GM23338 (cell line): Measurements from ENCODE around the gene TSHZ3. TPM values are rescaled to one million over a fixed set of nuclear protein-coding genes. Genes with fewer than 3 reads are reported as not detected.

Experiments used
- ATAC-seq: fragments of 200-7000 bp; cut with Tn5 transposase; 3 replicates; pipeline ENCODE4 v1.9.1; 2020
- DNase-seq: peaks from one replicate; pipeline ENCODE4 v3.0.0-alpha.2; 2015; ENCODE audit warnings: low spot score
- H2AFZ ChIP-seq: fragments of 200-600 bp; sonication (generic); 2 replicates; pipeline ENCODE4 v1.8.0; 2016; ENCODE audit warnings: antibody characterized with exemption, mild to moderate bottlenecking, moderate library complexity
- H3F3A ChIP-seq: fragments of 200-600 bp; sonication (generic); replicated peaks from 2 replicates; pipeline ENCODE4 v1.8.0; 2017; ENCODE audit warnings: antibody characterized with exemption, mixed run types, low read depth
- H3K27ac ChIP-seq: fragments of 200-600 bp; sonication (generic); 2 replicates; pipeline ENCODE4 v1.6.1; 2016; ENCODE audit warnings: low read depth
- H3K27me3 ChIP-seq: fragments of 200-600 bp; sonication (generic); 2 replicates; pipeline ENCODE4 v1.8.0; 2016; ENCODE audit warnings: mild to moderate bottlenecking, mixed run types, moderate library complexity; ENCODE audit not compliant: insufficient read depth
- H3K36me3 ChIP-seq: fragments of 200-600 bp; sonication (generic); 2 replicates; pipeline ENCODE4 v1.8.0; 2016; ENCODE audit warnings: mild to moderate bottlenecking; ENCODE audit not compliant: insufficient read depth
- H3K4me1 ChIP-seq: fragments of 200-600 bp; sonication (generic); 2 replicates; pipeline ENCODE4 v1.8.0; 2016; ENCODE audit warnings: mild to moderate bottlenecking, moderate library complexity; ENCODE audit not compliant: insufficient read depth
- H3K4me2 ChIP-seq: fragments of 200-600 bp; sonication (generic); 2 replicates; pipeline ENCODE4 v1.7.1; 2017; ENCODE audit warnings: mixed run types
- H3K4me3 ChIP-seq: fragments of 200-600 bp; sonication (generic); 2 replicates; pipeline ENCODE4 v1.6.1; 2016; ENCODE audit warnings: mixed run types
- H3K79me2 ChIP-seq: fragments of 200-600 bp; sonication (generic); replicated peaks from 2 replicates; pipeline ENCODE4 v1.8.0; 2017; ENCODE audit warnings: mild to moderate bottlenecking; ENCODE audit not compliant: insufficient read depth
- H3K9me2 ChIP-seq: fragments of 200-600 bp; sonication (generic); 2 replicates; pipeline ENCODE4 v1.8.0; 2017; ENCODE audit not compliant: insufficient read depth
- H4K20me1 ChIP-seq: fragments of 200-600 bp; sonication (generic); replicated peaks from 2 replicates; pipeline ENCODE4 v1.8.0; 2017; ENCODE audit warnings: mild to moderate bottlenecking; ENCODE audit not compliant: insufficient read depth
- H3K27ac Mint-ChIP-seq: 2 replicates; pipeline ENCODE4 v1.8.0; 2020; ENCODE audit warnings: inconsistent platforms, mild to moderate bottlenecking, moderate library complexity, mixed read lengths
- H3K27me3 Mint-ChIP-seq: 3 replicates; pipeline ENCODE4 v1.8.0; 2022; ENCODE audit warnings: low read depth, mild to moderate bottlenecking, moderate library complexity, mixed read lengths, inconsistent platforms; ENCODE audit not compliant: insufficient read depth, poor library complexity
- H3K36me3 Mint-ChIP-seq: 3 replicates; pipeline ENCODE4 v1.8.0; 2021; ENCODE audit warnings: low read depth, mild to moderate bottlenecking, inconsistent platforms, moderate library complexity, mixed read lengths
- H3K4me1 Mint-ChIP-seq: 3 replicates; pipeline ENCODE4 v1.8.0; 2020; ENCODE audit warnings: mild to moderate bottlenecking, inconsistent platforms, mixed read lengths
- H3K4me3 Mint-ChIP-seq: 3 replicates; pipeline ENCODE4 v1.8.0; 2021; ENCODE audit warnings: moderate library complexity, mild to moderate bottlenecking, inconsistent platforms, mixed read lengths
- H3K9me3 Mint-ChIP-seq: 3 replicates; pipeline ENCODE4 v1.8.0; 2020; ENCODE audit warnings: moderate library complexity, mild to moderate bottlenecking, inconsistent platforms, mixed read lengths
- CTCF ChIP-seq, 2 experiments: fragments of 200-600 bp in 1 of 2; sonication (generic) in 1 of 2; conservative IDR thresholded peaks; 2 replicates each; pipeline versions ENCODE4 v1.5.1 to v1.6.1; 2016 to 2017; ENCODE audit warnings: antibody characterized with exemption in 2 of 2, low read depth in 2 of 2, mild to moderate bottlenecking in 2 of 2, moderate library complexity in 1 of 2
- EZH2 ChIP-seq: fragments of 200-600 bp; sonication (generic); IDR thresholded peaks from one replicate; pipeline ENCODE4 v1.8.0; 2017; ENCODE audit warnings: antibody characterized with exemption, mild to moderate bottlenecking, low read depth; ENCODE audit not compliant: unreplicated experiment
- EZH2phosphoT487 ChIP-seq: fragments of 200-600 bp; sonication (generic); IDR thresholded peaks from one replicate; pipeline ENCODE4 v1.8.1; 2018; ENCODE audit warnings: antibody characterized with exemption; ENCODE audit not compliant: unreplicated experiment
- JUNB ChIP-seq: IDR thresholded peaks from one replicate; pipeline ENCODE4 v1.6.1; 2016; ENCODE audit warnings: antibody characterized with exemption; ENCODE audit not compliant: unreplicated experiment
- NANOG ChIP-seq: IDR thresholded peaks from 2 replicates; pipeline ENCODE4 v1.6.1; 2016; ENCODE audit warnings: antibody characterized with exemption, borderline replicate concordance
- REST ChIP-seq: IDR thresholded peaks from one replicate; pipeline ENCODE4 v1.6.1; 2018; ENCODE audit warnings: antibody characterized with exemption; ENCODE audit not compliant: unreplicated experiment
- STAT1 ChIP-seq: IDR thresholded peaks from one replicate; pipeline ENCODE4 v1.6.1; 2016; ENCODE audit warnings: antibody characterized with exemption; ENCODE audit not compliant: unreplicated experiment
- ZNF114 ChIP-seq: fragments of 250-450 bp; sonication (Bioruptor Pico); IDR thresholded peaks from 2 replicates; pipeline ENCODE4 v1.5.0; 2020; ENCODE audit warnings: mild to moderate bottlenecking, moderate library complexity
- ZNF331 ChIP-seq: fragments of 250-450 bp; sonication (Bioruptor Pico); IDR thresholded peaks from 2 replicates; pipeline ENCODE4 v1.5.0; 2020; ENCODE audit warnings: low read depth, mild to moderate bottlenecking, moderate library complexity
- polyA plus RNA-seq: library from polyadenylated mRNA; unstranded; fragments of >200 nt; fragmentation: Nextera tagmentation; extraction: Ambion mirVana; gene quantifications from 2 replicates; pipeline ENCODE4 v1.2.1, GENCODE V29; 2016
- total RNA-seq: library from RNA; depleted of rRNA; stranded (reverse); fragments of >200 nt; shearing (Covaris generic); gene quantifications from 2 replicates; pipeline ENCODE4 v1.2.3, GENCODE V29; 2014

TSHZ3 gene
- total and polyA plus RNA-seq, 2 experiments from 2014 or later: 3.8 to 8.9 TPM

GRCh38 chr19:31270897-31271296, 78.3 kb downstream of the TSHZ3 start:
- ATAC-seq (no peak), DNase-seq (no peak)
- no peak overlapping the region for H3K27ac Mint-ChIP-seq
- H3F3A ChIP-seq: no peaks in the 10 kb centered on the region
- no peak overlapping the region for H2AFZ ChIP-seq
- no peak overlapping the region for H3K4me2 ChIP-seq
- H3K36me3 Mint-ChIP-seq: no peaks in the 10 kb centered on the region
- no peaks in the 10 kb centered on the region for H3K27me3 ChIP-seq
- peaks cover 10% of the 10 kb centered on the region for H3K27me3 Mint-ChIP-seq
- no peak for TF ChIP-seq REST
- TF ChIP-seq NANOG: no peak
- no peak for TF ChIP-seq CTCF (conservative IDR thresholded peaks at IDR 0.05; ENCODE audit: low read depth in 2 of 2)
- TF ChIP-seq EZH2: no peak
- TF ChIP-seq STAT1: no peak
- no peak for TF ChIP-seq ZNF114 (CRISPR knock-in tag)
- no peak for TF ChIP-seq ZNF331 (CRISPR knock-in tag)
- TF ChIP-seq JUNB: no peak
- no peak for TF ChIP-seq EZH2phosphoT487
- peaks cover 17% of the 10 kb centered on the region for H3K4me1 Mint-ChIP-seq
- no peaks in the 10 kb centered on the region for H4K20me1 ChIP-seq
- no peaks in the 10 kb centered on the region for H3K9me3 Mint-ChIP-seq
- H3K4me3 ChIP-seq: no peak overlapping the region
- no peak overlapping the region for H3K4me3 Mint-ChIP-seq
- H3K79me2 ChIP-seq: no peaks in the 10 kb centered on the region
- H3K27ac ChIP-seq: no peak overlapping the region
- H3K4me1 ChIP-seq: peaks cover 9% of the 10 kb centered on the region; the same call in 1 of the 2 replicates
- peaks cover 4% of the 10 kb centered on the region; the same call in 1 of the 2 replicates for H3K9me2 ChIP-seq
- no peaks in the 10 kb centered on the region for H3K36me3 ChIP-seq

- H3K4me3 Mint-ChIP-seq: no peak overlapping the region
- no peak overlapping the region for H3K27ac ChIP-seq
- H3K79me2 ChIP-seq: no peaks in the 10 kb centered on the region
- H3K4me1 ChIP-seq: peaks cover 8% of the 10 kb centered on the region; the same call in 1 of the 2 replicates
- peaks cover 10% of the 10 kb centered on the region for H3K27me3 Mint-ChIP-seq
- peaks cover 4% of the 10 kb centered on the region; the same call in 1 of the 2 replicates for H3K9me2 ChIP-seq
- no peaks in the 10 kb centered on the region for H4K20me1 ChIP-seq
- H3K27me3 ChIP-seq: no peaks in the 10 kb centered on the region
- no peak for DNase-seq
- no peaks in the 10 kb centered on the region for H3K36me3 ChIP-seq
- H3K4me2 ChIP-seq: no peak overlapping the region
- no peak overlapping the region for H3K27ac Mint-ChIP-seq
- no peak overlapping the region for H3K4me3 ChIP-seq
- no peaks in the 10 kb centered on the region for H3F3A ChIP-seq
- no peak for TF ChIP-seq EZH2
- H3K9me3 Mint-ChIP-seq: no peaks in the 10 kb centered on the region
- ATAC-seq: no peak
- no peak overlapping the region for H2AFZ ChIP-seq
- H3K4me1 Mint-ChIP-seq: peaks cover 11% of the 10 kb centered on the region
- no peaks in the 10 kb centered on the region; the same call in 2 of the 3 replicates for H3K36me3 Mint-ChIP-seq
These were observed 79.7 kb downstream of the TSHZ3 start for GRCh38 chr19:31269425-31270127.
